IPS-18c (cell line): ENCODE measurements around the gene CDK11A.
"Not testable (repeated sequence)": the region's sequence is repeated elsewhere in the genome, so short reads cannot be mapped to it uniquely, and the experiment has no call there.

Experiments used
- H3K4me3 ChIP-seq: 2 replicates; pipeline ENCODE4 v1.7.0; 2013; ENCODE audit warnings: low read depth, mild to moderate bottlenecking, low read length, moderate library complexity; ENCODE audit not compliant: insufficient read depth
- H3K9me3 ChIP-seq: one replicate; pipeline ENCODE4 v1.6.1; 2013; ENCODE audit warnings: mild to moderate bottlenecking, low read length, moderate library complexity; ENCODE audit not compliant: control insufficient read depth, insufficient read depth

The CDK11A gene

DNA sequence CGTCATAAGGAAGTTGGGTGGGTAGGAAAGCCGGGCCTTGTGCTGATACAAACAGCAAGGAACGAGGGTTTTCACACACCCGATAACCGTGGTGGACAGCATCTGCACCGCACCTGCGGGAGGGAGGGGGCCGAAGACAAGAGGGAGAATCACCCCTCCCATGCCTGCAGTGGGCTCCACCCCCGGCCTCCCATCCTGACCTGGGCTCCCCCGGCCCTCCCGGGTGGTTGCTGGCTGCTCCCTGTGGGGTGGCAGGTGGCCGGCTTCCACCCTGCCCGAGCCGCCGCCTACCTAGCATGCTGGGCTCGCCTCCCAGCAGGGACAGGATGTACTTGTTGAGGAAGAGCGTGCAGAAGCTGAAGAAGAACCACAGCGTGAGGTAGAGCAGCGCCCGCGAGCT, 48.1 kb downstream of the CDK11A start:
- not testable (repeated sequence) for H3K9me3 ChIP-seq, H3K4me3 ChIP-seq

DNA sequence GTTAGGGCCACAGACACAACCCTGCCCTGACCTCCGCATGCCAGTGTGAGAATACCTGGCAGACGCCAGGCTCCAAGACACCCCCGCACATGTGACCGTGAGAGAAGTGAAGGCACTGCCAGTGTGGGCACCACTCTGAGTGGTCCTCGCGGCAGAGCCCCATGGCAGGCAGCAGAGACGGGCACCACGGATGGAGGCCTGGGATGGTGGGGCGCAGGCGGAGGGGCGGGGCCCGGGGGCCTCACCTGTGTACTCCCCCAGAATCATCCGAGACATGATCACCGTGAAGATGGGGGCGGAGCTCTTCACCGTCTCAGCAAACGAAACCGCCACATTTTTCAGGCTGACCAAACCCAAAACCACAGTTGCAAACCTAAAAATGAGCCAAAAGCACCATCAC, 48.9 kb downstream of the CDK11A start:
- not testable (repeated sequence) for H3K4me3 ChIP-seq, H3K9me3 ChIP-seq

DNA sequence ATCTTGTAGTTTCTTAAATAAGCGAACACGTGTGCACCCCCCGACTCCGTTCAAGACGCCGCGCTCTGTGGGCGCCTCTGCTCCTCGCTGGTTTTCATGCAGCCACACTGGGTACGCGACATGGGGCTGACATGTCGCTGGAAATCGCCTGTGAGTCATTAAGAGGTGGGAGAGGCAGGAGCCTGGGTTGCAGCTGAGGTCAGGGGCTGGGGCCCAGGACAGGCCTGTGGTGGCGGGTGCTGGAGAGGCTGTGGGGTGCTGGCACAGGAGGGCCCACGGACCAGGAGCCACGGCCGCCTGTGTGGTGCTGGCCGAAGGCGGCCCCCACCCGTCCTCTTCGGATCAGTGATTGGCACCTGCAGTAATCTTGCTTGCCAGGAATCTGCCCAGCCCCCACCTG, 49.4 kb downstream of the CDK11A start:
- H3K4me3 ChIP-seq, result not testable (repeated sequence)

DNA sequence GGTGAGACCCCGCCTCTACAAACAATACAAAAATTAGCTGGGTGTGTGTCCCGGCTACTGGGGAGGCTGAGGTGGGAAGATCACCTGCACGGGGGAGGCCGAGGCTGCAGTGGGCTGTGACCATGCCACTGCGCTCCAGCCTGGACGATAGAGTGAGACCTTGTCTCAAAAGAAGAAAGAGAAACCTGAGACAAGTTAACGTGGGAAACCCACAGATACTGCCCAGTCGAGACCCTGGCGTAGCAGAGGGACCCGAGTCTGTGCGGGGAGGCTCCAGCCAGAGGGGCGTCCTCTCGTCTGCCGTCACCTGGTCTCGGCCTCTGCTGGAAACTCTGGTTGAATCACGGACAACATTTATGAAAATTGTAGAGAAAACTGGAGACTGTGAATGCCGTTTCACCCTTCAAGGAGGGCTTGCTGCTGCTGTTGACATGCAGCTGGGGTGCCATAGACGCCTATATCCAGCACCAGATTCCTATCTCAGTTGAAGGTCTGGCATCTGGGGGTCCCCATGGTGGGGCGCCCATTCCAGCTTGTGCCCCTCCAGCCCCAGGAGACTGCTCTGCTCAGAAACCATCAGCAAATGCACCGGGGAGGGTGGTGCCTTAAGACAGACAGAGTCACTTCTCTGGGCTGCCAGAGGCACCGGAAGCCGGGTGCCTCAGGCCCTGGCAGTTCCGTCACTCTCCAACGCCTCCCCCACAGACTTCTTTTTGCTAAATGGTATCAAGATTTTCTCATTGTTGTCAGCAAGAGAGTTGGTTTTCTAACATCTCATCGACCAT, 51.8 kb downstream of the CDK11A start:
- no peaks in the 10 kb centered on the region for H3K9me3 ChIP-seq
- no peak overlapping the region for H3K4me3 ChIP-seq

More for the DNA sequence above, 49.4 kb downstream of the CDK11A start:
- H3K9me3 ChIP-seq, result not testable (repeated sequence)

DNA sequence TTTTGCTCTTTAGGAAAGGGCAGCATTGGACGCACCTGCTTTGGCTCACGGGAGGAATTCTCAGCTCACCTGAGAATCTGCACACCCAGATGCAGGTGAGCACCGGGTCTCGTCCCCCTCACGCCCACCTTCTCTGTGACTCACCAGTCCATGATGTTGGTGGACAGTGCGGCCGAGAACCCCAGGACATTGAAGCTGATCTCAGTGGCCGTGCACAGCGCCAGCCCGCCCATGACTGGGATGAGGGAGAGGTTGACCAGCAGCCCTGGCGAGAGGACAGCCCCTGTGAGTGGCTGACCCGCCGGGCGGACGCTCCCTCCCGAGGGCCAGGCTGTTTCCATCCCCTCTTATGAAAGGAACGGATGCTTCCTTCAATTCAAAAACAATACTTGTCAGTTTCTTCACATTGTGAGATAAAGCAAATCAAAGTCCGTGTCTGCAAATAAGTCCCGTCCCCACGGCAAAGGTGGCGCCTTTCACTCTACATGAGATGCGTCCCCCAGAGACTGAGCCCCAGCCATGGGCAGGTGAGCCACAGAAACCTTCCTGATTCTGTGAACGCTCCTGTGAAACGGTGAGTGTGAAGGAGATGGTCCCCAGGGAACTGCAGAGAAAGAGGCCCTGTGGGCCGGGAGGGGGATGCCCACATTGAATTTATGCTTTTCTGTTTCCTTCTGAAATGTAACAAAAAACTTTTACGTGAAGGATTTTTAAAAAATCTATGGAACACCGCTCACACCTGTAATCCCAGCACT, 52.6 kb downstream of the CDK11A start:
- H3K9me3 ChIP-seq, result no peaks in the 10 kb centered on the region
- no peak overlapping the region for H3K4me3 ChIP-seq

DNA sequence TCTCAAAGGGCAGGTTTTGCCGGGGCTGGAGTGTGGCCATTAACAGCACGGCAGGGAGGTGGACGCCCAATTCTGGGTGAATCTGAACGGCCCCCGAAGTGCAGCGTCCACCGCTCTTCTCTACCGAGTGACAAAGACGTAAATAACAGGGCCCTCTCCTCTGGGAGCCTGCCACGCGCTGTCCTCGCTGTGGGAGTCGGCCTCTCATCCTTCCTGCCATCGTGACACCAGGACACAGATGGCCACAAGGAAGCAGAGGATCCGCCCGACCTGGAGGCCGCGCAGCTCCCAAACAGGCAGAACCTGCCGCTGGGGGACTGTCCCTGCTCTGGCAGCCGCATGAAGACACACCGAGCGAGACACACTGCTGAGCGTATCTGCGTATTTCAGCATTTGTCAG, 53.3 kb downstream of the CDK11A start:
- Histone ChIP-seq H3K9me3 (no peaks in the 10 kb centered on the region), H3K4me3 (no peak overlapping the region)

DNA sequence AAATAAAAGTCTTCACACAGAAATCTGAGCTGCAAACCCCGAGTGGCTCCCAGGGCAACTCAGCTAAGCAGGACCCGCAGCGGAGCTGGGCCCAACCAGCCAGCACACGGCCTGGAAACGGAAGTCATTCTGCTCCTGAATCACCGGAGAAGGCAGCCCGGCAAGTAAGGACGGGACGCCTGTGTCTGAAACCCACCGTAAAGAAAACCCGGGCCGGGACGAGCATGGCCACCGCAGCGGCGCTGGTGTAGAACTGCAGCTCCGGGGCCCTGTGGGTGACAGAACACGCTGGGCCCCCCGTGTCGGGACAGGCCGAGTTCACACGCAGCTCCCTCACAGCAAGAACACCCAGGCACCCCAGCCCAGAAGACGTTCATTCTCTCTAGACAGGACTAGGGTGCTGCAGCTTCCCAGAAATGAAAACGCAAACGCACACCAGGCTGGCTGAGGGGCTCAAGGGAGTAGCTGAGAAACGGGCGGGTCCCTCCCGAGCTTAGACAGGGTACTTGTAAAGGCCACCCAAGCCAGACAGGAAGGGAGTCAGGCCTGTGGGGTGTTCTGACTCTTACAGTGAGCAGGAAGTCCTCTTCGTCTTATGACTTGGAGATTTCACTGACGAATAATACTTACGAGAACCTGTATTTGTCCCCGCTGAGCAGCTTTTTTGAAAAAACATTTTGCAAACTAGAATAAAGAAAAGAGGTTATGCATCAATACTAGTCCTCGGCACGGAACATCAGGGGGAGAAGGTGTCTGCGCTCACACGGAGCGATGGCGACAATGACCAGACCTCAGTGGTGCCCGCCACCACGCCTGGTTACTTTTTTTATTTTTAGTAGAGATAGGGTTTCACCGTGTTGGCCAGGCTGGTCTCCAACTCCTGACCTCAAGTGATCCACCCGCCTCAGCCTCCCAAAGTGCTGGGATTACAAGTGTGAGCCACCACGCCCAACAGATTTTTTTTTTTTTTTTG, 54.4 kb downstream of the CDK11A start:
- Histone ChIP-seq H3K9me3 (no peaks in the 10 kb centered on the region), H3K4me3 (no peak overlapping the region)

DNA sequence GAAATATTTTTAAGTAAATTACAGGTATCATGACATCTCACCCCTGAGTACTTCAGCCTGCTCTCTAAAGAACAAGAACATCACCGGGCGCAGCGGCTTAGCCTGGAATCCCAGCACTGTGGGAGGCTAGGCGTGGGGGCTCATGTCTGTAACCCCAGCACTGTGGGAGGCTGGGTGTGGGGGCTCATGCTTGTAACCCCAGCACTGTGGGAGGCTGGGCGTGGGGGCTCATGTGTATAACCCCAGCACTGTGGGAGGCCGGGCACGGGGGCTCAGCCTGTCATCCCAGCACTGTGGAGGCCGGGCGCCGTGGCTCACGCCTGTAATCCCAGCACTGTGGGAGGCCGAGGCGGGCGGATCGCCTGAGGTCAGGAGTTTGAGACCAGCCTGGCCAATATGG, 57.6 kb downstream of the CDK11A start:
- no peak overlapping the region for H3K4me3 ChIP-seq
- no peaks in the 10 kb centered on the region for H3K9me3 ChIP-seq

DNA sequence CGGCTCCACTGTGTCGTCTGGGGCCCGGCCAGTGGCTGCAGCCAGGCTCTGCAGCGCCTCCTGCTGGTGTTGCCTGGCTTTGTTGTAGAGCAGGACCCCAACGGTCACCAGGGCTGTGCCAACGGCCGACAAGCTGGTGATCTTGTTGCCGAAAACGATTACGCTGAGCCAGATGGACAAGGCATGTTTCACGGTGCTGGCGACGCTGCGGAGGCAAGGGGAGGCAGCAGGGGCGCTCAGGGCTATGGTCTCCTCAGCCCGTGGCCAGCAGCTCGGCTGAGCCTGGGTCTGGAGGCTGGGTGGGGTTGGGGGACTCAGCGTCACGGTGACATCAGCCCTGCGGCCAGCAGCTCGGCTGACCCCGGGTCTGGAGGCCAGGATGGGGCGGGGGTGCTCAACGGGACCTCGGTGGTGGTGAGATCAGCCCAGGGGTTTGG, 58.3 kb downstream of the CDK11A start:
- Histone ChIP-seq H3K4me3 (no peak overlapping the region), H3K9me3 (no peaks in the 10 kb centered on the region)

DNA sequence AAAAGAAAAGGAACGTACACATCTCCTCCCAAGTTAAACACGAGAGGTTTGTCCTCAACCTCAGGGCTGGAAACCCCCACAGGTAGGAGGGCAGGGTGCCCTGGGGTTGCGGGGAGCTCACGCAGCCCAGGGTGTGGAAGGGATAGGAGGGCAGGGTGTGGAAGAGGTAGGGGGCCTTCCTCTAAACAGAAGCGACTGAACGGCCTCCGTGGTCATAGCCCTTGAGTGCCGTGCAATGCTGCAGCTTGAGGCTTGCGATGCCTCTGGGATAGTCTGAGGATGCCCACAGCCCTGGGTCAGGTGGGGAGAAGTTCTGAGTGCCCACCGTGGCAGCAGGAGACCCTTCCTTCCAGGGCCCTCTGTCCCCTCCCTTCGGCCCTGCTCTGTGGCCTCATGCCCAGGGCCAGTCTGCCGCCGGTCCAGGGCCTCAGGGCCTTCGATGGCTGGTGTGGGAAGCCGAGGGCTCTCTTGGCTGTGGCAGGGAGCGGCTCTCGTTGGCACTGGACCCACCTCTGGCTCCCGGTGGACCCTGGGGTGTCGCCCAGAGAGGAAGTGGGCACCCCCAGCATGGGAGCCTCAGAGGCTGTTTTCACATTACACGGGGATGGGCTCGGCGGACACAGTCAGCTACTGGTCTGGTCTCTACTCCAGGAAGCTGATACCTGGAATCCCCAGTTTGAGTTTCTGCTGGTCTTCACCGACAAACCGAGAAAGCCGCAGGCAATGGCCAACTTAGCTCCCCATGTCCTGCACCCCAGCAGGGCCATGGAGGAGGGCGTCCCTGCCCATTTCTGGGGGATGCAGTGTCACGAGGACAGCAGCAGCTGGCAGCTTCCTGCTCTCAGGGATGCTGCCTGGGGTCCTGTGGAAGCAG, 59.0 kb downstream of the CDK11A start:
- no peak overlapping the region for H3K4me3 ChIP-seq
- H3K9me3 ChIP-seq, result no peaks in the 10 kb centered on the region

DNA sequence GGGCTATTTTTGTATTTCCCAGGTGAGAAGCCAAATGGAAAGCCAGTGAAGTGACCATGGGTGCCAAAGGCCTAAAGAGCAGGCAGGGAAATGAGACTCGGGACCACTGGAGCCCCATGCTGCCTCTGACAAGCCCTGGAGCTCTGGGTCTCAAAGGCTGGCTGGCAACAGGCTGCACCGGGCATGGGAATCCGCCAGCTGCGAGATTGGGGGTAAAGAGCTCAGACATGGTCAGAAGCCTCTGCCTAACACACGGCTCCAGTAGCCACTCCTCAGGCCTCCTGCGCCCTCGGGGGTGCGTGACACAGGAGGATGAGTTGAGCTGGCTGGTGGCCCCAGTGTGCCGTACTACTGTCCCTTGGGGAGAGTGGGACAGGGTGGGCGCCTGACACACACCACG, 59.8 kb downstream of the CDK11A start:
- H3K4me3 ChIP-seq, result not testable (repeated sequence)

DNA sequence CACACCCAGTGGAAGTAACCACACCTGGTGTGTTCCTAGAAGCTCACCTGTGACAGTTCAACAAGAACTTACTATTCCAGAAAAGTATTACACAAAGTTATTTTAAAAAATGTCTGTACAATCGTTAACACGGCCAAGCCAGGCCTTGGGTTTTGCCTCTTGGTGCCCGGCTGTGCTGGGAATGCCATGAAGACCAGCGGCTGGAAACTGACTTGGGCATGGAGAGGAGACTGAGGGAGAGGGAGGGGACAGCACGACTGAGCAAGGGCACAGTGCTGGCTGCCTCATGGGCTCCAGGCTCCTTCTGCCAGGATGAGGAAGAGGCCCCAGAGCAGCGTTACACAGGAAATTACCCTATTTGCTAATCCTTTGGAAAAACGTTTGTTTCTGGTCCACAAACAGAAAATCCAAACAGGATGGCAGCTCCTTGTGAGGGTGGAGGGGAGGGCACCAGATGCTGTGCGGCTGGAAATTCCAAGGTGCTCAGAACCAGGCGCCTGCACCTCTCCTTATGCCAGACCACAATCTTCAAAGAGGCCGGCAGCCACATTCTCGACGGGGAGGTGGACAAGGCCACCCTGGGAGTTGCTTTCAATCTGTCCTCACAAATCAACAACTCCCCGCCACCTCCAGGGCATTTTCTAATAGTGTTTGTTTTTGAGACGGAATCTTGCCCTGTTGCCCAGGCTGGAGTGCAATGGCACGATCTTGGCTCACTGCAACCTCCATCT, 61.2 kb downstream of the CDK11A start:
- not testable (repeated sequence) for H3K9me3 ChIP-seq, H3K4me3 ChIP-seq

More for the DNA sequence above, 59.8 kb downstream of the CDK11A start:
- not testable (repeated sequence) for H3K9me3 ChIP-seq

DNA sequence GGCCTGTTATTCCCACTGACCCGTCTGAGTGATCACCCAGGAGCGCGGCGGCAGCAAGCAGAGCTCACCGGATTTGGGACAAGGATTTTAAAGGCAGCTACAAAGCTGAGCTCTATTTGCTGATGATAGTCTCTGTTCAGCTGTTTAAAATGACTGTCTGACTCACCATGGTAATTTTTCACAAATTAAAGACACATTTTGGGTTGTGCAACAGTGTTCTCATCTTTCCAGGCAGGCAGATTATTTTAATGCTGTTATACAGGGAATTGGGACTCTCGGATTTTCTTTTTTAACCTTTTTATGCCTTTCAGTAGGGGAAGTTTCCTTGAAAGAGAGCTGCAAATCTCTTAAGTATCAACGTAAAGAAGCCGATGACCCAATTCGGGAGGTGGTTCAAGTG, 61.8 kb downstream of the CDK11A start:
- H3K4me3 ChIP-seq, H3K9me3 ChIP-seq: not testable (repeated sequence)

DNA sequence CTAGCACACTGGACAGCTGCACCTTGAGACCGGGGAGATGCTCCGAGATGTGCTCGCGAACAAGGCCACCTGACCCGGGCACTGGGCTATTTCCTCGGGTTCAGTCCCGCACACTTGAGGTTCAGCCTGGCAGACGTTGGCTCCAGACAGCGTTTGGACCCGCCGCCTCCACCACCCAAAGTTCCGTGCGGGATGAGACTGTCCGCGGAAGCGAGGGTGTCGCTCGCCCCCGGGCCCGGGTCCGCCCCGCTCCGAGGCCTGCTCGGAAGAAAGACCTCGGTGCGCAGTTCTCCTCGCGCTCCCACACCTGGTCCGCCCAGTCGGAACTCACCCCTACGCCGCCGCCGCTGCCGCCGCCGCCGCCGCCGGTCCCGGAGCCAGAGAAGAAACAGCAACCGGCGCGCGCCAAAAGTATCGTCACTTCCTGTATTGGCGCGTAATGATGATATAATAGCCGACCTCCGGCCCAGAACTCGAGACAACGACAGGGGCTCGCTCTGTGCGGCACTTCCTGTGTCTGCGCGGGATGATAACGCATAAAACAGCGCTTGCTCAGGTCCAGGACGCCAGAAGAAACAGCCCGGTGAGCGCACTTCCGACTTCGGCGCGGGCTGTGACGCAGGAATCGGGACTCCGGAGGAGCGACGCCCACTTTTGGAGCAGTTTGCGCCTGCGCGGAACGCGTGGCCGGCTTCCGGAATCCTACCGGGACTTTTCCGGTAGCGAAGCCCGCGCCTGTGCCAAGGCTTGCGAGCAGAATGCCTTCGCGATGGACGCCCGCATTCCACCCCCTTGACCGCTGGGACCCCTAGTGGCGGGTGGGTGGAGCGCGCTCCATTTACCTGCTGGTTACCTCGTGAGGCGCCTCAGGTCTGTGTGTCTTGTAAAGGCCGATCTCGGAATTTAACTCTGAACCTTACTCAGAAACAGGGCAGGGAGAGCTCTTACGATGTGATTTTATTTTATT, 65.3 kb downstream of the CDK11A start, which contains the start of gene CDK11B:
CDK11B (minus strand) TSS at position 422 of the 967 bp plus-strand sequence. CDS start 1,519 bp downstream, outside the sequence.
- H3K4me3 ChIP-seq, result peak within 1 kb of the TSS; percentile 59
- H3K9me3 ChIP-seq, result not testable (repeated sequence)
